Body of pancreas (tissue), 4 donors: ENCODE measurements around the gene NRXN2. TPM values are rescaled to one million over a fixed set of nuclear protein-coding genes. Genes with fewer than 3 reads are reported as not detected.

Source experiments
- ATAC-seq: fragments of 150-250 bp; one replicate; pipeline ENCODE4 v1.9.1; 2016
- DNase-seq, 4 donors: peaks; one replicate each; pipeline ENCODE4 v3.0.0-alpha.2; 2019
- H3K27ac ChIP-seq, 4 donors: fragments of 200-600 bp; sonication (generic); 1 replicate in 3 of 4; 2 replicates in 1 of 4; pipeline versions ENCODE4 v1.5.1 to v1.6.1; 2016 to 2019; ENCODE audit warnings: mild to moderate bottlenecking in 1 of 4, mixed read lengths in 1 of 4, moderate library complexity in 1 of 4
- H3K27me3 ChIP-seq, 2 donors: fragments of 200-600 bp; sonication (generic); one replicate each; pipeline ENCODE4 v1.6.0; 2016; ENCODE audit warnings: mild to moderate bottlenecking in 1 of 2
- H3K36me3 ChIP-seq, 2 donors: fragments of 200-600 bp; sonication (generic); replicated peaks in 1 of 2; 2 replicates each; pipeline ENCODE4 v1.5.1; 2016; ENCODE audit warnings: low read depth in 2 of 2; ENCODE audit not compliant: insufficient read depth in 1 of 2
- H3K4me1 ChIP-seq: fragments of 200-600 bp; sonication (generic); one replicate; pipeline ENCODE4 v1.6.0; 2016
- H3K4me3 ChIP-seq, 2 donors: fragments of 200-600 bp; sonication (generic); 1 replicate in 1 of 2; 2 replicates in 1 of 2; pipeline ENCODE4 v1.5.1; 2016 to 2019
- H3K9me3 ChIP-seq, 3 donors: fragments of 200-600 bp; sonication (generic); 1 replicate in 2 of 3; 2 replicates in 1 of 3; pipeline ENCODE4 v1.5.1; 2016
- CTCF ChIP-seq, 7 experiments: fragments of 450-650 bp in 4 of 7; fragments of 200-600 bp in 3 of 7; sonication (generic) in 3 of 7; IDR thresholded peaks; one replicate each; pipeline ENCODE4 v1.5.1; 2016 to 2019; ENCODE audit warnings: antibody characterized with exemption in 7 of 7
- POLR2A ChIP-seq, 3 donors: fragments of 450-650 bp; IDR thresholded peaks; one replicate each; pipeline ENCODE4 v1.6.1; 2016; ENCODE audit warnings: antibody characterized with exemption in 3 of 3, mild to moderate bottlenecking in 2 of 3
- WGBS, 2 donors: methylation state at CpG; one replicate each; pipeline ENCODE4 v1.1.5; 2017; 5-methylcytosine and 5-hydroxymethylcytosine counted together
- intact Hi-C: fragments of 100-400 bp; cut with DNase I; formaldehyde crosslinking; loops from one replicate; pipeline ENCODE4 v1.15.1; 2023
- total RNA-seq, 2 donors: library from RNA; depleted of rRNA; stranded (reverse); fragments of >200 nt; gene quantifications; one replicate each; pipeline ENCODE4 v1.1.0, GENCODE V29; 2016

Gene NRXN2
- total RNA-seq, 2 donors from 2014 or later: 1.3 to 4.9 TPM

- H3K9me3 ChIP-seq: no peaks in the 10 kb centered on the region
- no peak overlapping the region for H3K27ac ChIP-seq
- 41 to 46% methylated on average over 13 to 21 of the region's 21 CpGs for WGBS, 2 donors
- DNase-seq (no peak), ATAC-seq (no peak)
- H3K27me3 ChIP-seq: peaks cover 0 to 37% of the 10 kb centered on the region in 2 donors
- H3K36me3 ChIP-seq: no peaks in the 10 kb centered on the region
- no peak overlapping the region for H3K4me3 ChIP-seq
- intact Hi-C loops: no loop called here
- H3K4me1 ChIP-seq: peaks cover 13% of the 10 kb centered on the region
- TF ChIP-seq CTCF (IDR thresholded peaks at IDR 0.05) (no peak), POLR2A (IDR thresholded peaks at IDR 0.05) (no peak)
These were observed 6.3 kb downstream of the NRXN2 start for GRCh38 chr11:64716473-64717267.

- H3K4me3 ChIP-seq: no peak overlapping the region
- H3K27me3 ChIP-seq: peaks cover 0 to 44% of the 10 kb centered on the region in 2 donors
- DNase-seq (no peak), ATAC-seq (no peak)
- no peak overlapping the region for H3K27ac ChIP-seq
- WGBS, 2 donors: 31 to 43% methylated on average over 10 to 13 of the region's 13 CpGs
- intact Hi-C loops: no loop called here
- H3K4me1 ChIP-seq: peaks cover 13% of the 10 kb centered on the region
- H3K36me3 ChIP-seq: no peaks in the 10 kb centered on the region
- no peaks in the 10 kb centered on the region for H3K9me3 ChIP-seq
- TF ChIP-seq POLR2A (IDR thresholded peaks at IDR 0.05) (no peak), CTCF (IDR thresholded peaks at IDR 0.05) (no peak)
These were observed 7.1 kb downstream of the NRXN2 start for GRCh38 chr11:64715756-64716472.

GRCh38 chr11:64715110-64715509 lies 7.9 kb downstream of the NRXN2 start:
- peaks cover 0 to 52% of the 10 kb centered on the region in 2 donors for H3K27me3 ChIP-seq
- WGBS, 2 donors: 8 to 17% methylated on average over 5 of the region's 5 CpGs
- ATAC-seq: no peak
- H3K36me3 ChIP-seq: no peaks in the 10 kb centered on the region
- TF ChIP-seq CTCF (IDR thresholded peaks at IDR 0.05) (no peak), POLR2A (IDR thresholded peaks at IDR 0.05) (no peak)
- no peak overlapping the region for H3K27ac ChIP-seq
- H3K4me1 ChIP-seq: peaks cover 13% of the 10 kb centered on the region
- intact Hi-C loops: no loop called here
- H3K9me3 ChIP-seq: no peaks in the 10 kb centered on the region
- no peak overlapping the region for H3K4me3 ChIP-seq
- DNase-seq: no peak

- H3K27me3 ChIP-seq: peaks cover 0 to 52% of the 10 kb centered on the region in 2 donors
- no peaks in the 10 kb centered on the region for H3K9me3 ChIP-seq
- no peak for ATAC-seq
- peaks cover 13% of the 10 kb centered on the region for H3K4me1 ChIP-seq
- DNase-seq: no peak
- TF ChIP-seq CTCF (IDR thresholded peaks at IDR 0.05): no peak
- no peak for TF ChIP-seq POLR2A (IDR thresholded peaks at IDR 0.05)
- no peak overlapping the region for H3K4me3 ChIP-seq
- 43 to 46% methylated on average over 5 of the region's 5 CpGs for WGBS, 2 donors
- H3K27ac ChIP-seq: no peak overlapping the region
- no peaks in the 10 kb centered on the region for H3K36me3 ChIP-seq
- intact Hi-C loops: no loop called here
These were observed 8.3 kb downstream of the NRXN2 start for GRCh38 chr11:64714666-64715065.
